GM12872 (cell line): ENCODE results near the gene HOXB4.

ENCODE experiments used
- CTCF ChIP-seq: IDR thresholded peaks from 3 replicates; pipeline ENCODE4 v1.5.1; 2011; ENCODE audit warnings: low read depth, mild to moderate bottlenecking, low read length, moderate library complexity; ENCODE audit not compliant: insufficient read depth

The HOXB4 gene

GRCh38 chr17:48592057-48592514 is 13.9 kb upstream of the HOXB4 start:
- TF ChIP-seq CTCF: no peak

- TF ChIP-seq CTCF: no peak
Measured at GRCh38 chr17:48591255-48592056, 13.3 kb upstream of the HOXB4 start.

GRCh38 chr17:48590607-48591161 is 12.5 kb upstream of the HOXB4 start:
- no peak for TF ChIP-seq CTCF

GRCh38 chr17:48589831-48590606 is 11.9 kb upstream of the HOXB4 start, which contains the start of gene HOXB3:
Gene HOXB3 (minus strand): TSS chr17:48590241. CDS start chr17:48552474, 37,767 bp downstream.
- no peak for TF ChIP-seq CTCF

GRCh38 chr17:48589060-48589830 is 11.1 kb upstream of the HOXB4 start:
- no peak for TF ChIP-seq CTCF

- TF ChIP-seq CTCF: no peak
Measured at GRCh38 chr17:48588528-48588927, 10.4 kb upstream of the HOXB4 start.

GRCh38 chr17:48588074-48588415 is 9.9 kb upstream of the HOXB4 start:
- no peak for TF ChIP-seq CTCF
